HepG2 (cell line): ENCODE results near the gene TSSK3. TPM values are rescaled to one million over a fixed set of nuclear protein-coding genes. Genes with fewer than 3 reads are reported as not detected.

Source experiments
- ARNTL ChIP-seq: sonication (generic); formaldehyde crosslinking; IDR thresholded peaks from 2 replicates; pipeline ENCODE4 v1.4.0; 2020; ENCODE audit warnings: mild to moderate bottlenecking, missing genetic modification reagents
- CREM ChIP-seq, 2 experiments: sonication (generic) in 1 of 2; formaldehyde crosslinking in 1 of 2; IDR thresholded peaks; 2 replicates each; pipeline versions ENCODE4 v1.4.0 to v1.6.1; 2016 to 2020; ENCODE audit warnings: antibody characterized with exemption in 1 of 2, mild to moderate bottlenecking in 1 of 2, missing genetic modification reagents in 1 of 2
- FOXA1 ChIP-seq, 2 experiments: fragments of 450-650 bp in 1 of 2; sonication (generic) in 1 of 2; formaldehyde crosslinking in 1 of 2; IDR thresholded peaks; 2 replicates each; pipeline versions ENCODE4 v1.4.0 to v1.6.1; 2016 to 2020; ENCODE audit warnings: missing genetic modification reagents in 1 of 2
- GATAD1 ChIP-seq: IDR thresholded peaks from 2 replicates; pipeline ENCODE4 v1.6.1; 2016; ENCODE audit warnings: missing genetic modification reagents, missing compliant biosample characterization
- KDM4B ChIP-seq: sonication (generic); formaldehyde crosslinking; IDR thresholded peaks from 2 replicates; pipeline ENCODE4 v1.4.0; 2020; ENCODE audit warnings: missing genetic modification reagents
- SATB2 ChIP-seq: sonication (generic); formaldehyde crosslinking; IDR thresholded peaks from 2 replicates; pipeline ENCODE4 v1.5.0; 2020; ENCODE audit warnings: missing genetic modification reagents
- SMAD3 ChIP-seq: sonication (generic); formaldehyde crosslinking; IDR thresholded peaks from 2 replicates; pipeline ENCODE4 v1.4.0; 2020; ENCODE audit warnings: missing genetic modification reagents
- TAF15 ChIP-seq: fragments of 200-400 bp; formaldehyde crosslinking; IDR thresholded peaks from one replicate; pipeline ENCODE4 v1.6.1; 2018; ENCODE audit warnings: mild to moderate bottlenecking, low read depth, low read length; ENCODE audit not compliant: poor library complexity, severe bottlenecking
- ZNF121 ChIP-seq: sonication (generic); formaldehyde crosslinking; IDR thresholded peaks from 2 replicates; pipeline ENCODE4 v1.5.0; 2020; ENCODE audit warnings: mild to moderate bottlenecking, missing genetic modification reagents
- ZNF614 ChIP-seq: IDR thresholded peaks from 2 replicates; pipeline ENCODE4 v1.6.1; 2018; ENCODE audit warnings: missing biosample characterization, missing genetic modification reagents, inconsistent platforms, borderline replicate concordance
- ZNF674 ChIP-seq: sonication (generic); formaldehyde crosslinking; IDR thresholded peaks from 2 replicates; pipeline ENCODE4 v1.5.0; 2020; ENCODE audit warnings: low read depth, mild to moderate bottlenecking, missing genetic modification reagents
- polyA plus RNA-seq, 8 experiments: library from polyadenylated mRNA; depleted of rRNA in 3 of 8; stranded (reverse) in 7 of 8; unstranded in 1 of 8; fragments of >200 nt; fragmentation: Illumina TruSeq in 4 of 8; extraction: Trizol in 4 of 8; gene quantifications; 2 replicates each; pipeline versions ENCODE4 v1.2.1 to v1.2.3, GENCODE V29; 2011 to 2016; ENCODE audit warnings: low read depth in 4 of 8, missing spikeins in 1 of 8, mixed read lengths in 1 of 8; ENCODE audit not compliant: insufficient read depth in 1 of 8
- total RNA-seq, 5 experiments: library from RNA; depleted of rRNA; stranded (reverse); fragments of >200 nt; fragmentation: Illumina TruSeq; extraction: Trizol; gene quantifications; 2 replicates each; pipeline ENCODE4 v1.2.3, GENCODE V29; 2016; ENCODE audit warnings: low read depth in 1 of 5
- TF ChIP-seq, protein P1 (sequence below): sonication (generic); formaldehyde crosslinking; IDR thresholded peaks from 2 replicates; pipeline ENCODE4 v1.5.0; 2020; ENCODE audit warnings: mild to moderate bottlenecking, missing genetic modification reagents, borderline replicate concordance
- TF ChIP-seq, protein P2 (sequence below): sonication (generic); formaldehyde crosslinking; IDR thresholded peaks from 2 replicates; pipeline ENCODE4 v1.5.1; 2020; ENCODE audit warnings: mild to moderate bottlenecking, missing genetic modification reagents, borderline replicate concordance

The TSSK3 gene
- total and polyA plus RNA-seq, 2 of the 13 experiments (the other 11 are each of a cell fraction or from before 2014, with no cell fraction given) = 1.0 to 1.1 TPM

DNA sequence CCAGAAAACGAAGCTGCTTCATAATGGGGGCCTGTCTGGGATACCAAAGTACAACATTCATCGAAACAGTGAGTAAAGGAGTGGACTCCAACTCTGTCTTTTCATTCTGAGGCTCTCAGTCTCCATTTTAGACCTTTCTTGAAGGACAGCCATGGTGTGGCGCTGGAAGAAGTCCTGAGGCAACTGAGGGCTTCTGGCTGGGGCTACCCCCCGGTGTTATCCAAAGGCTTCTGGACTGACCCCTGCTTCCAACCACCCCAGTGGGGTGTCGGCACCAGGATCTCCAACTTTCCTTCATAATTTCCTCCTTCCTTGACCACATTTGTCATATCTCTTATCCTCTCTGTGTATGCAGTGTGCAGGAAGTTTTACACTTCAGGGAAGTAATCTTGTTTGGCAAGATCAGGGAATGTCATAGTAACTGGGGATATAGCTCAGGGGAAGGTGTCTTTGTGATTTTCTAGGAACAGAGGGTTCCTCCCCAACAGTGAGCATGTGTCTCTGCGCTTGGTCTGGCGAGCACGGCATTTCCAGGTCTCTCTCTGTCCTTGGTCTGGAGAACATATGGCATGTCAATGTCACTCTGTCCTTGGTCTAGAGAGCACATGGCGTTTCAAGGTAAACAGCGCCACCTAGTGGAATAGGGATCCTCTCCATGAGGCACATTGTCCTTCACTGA is 51.3 kb downstream of the TSSK3 start (continued):
- TF ChIP-seq, protein P1, sequence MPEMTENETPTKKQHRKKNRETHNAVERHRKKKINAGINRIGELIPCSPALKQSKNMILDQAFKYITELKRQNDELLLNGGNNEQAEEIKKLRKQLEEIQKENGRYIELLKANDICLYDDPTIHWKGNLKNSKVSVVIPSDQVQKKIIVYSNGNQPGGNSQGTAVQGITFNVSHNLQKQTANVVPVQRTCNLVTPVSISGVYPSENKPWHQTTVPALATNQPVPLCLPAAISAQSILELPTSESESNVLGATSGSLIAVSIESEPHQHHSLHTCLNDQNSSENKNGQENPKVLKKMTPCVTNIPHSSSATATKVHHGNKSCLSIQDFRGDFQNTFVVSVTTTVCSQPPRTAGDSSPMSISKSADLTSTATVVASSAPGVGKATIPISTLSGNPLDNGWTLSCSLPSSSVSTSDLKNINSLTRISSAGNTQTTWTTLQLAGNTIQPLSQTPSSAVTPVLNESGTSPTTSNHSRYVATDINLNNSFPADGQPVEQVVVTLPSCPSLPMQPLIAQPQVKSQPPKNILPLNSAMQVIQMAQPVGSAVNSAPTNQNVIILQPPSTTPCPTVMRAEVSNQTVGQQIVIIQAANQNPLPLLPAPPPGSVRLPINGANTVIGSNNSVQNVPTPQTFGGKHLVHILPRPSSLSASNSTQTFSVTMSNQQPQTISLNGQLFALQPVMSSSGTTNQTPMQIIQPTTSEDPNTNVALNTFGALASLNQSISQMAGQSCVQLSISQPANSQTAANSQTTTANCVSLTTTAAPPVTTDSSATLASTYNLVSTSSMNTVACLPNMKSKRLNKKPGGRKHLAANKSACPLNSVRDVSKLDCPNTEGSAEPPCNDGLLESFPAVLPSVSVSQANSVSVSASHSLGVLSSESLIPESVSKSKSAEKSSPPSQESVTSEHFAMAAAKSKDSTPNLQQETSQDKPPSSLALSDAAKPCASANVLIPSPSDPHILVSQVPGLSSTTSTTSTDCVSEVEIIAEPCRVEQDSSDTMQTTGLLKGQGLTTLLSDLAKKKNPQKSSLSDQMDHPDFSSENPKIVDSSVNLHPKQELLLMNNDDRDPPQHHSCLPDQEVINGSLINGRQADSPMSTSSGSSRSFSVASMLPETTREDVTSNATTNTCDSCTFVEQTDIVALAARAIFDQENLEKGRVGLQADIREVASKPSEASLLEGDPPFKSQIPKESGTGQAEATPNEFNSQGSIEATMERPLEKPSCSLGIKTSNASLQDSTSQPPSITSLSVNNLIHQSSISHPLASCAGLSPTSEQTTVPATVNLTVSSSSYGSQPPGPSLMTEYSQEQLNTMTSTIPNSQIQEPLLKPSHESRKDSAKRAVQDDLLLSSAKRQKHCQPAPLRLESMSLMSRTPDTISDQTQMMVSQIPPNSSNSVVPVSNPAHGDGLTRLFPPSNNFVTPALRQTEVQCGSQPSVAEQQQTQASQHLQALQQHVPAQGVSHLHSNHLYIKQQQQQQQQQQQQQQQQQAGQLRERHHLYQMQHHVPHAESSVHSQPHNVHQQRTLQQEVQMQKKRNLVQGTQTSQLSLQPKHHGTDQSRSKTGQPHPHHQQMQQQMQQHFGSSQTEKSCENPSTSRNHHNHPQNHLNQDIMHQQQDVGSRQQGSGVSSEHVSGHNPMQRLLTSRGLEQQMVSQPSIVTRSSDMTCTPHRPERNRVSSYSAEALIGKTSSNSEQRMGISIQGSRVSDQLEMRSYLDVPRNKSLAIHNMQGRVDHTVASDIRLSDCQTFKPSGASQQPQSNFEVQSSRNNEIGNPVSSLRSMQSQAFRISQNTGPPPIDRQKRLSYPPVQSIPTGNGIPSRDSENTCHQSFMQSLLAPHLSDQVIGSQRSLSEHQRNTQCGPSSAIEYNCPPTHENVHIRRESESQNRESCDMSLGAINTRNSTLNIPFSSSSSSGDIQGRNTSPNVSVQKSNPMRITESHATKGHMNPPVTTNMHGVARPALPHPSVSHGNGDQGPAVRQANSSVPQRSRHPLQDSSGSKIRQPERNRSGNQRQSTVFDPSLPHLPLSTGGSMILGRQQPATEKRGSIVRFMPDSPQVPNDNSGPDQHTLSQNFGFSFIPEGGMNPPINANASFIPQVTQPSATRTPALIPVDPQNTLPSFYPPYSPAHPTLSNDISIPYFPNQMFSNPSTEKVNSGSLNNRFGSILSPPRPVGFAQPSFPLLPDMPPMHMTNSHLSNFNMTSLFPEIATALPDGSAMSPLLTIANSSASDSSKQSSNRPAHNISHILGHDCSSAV (CRISPR knock-in tag) = no peak
- TF ChIP-seq SATB2 (CRISPR knock-in tag) = no peak
- 0 out of 2 replicates have a peak, but pooled peaks have one; percentile 44 for TF ChIP-seq KDM4B (CRISPR knock-in tag)
- no peak for TF ChIP-seq ZNF121
- TF ChIP-seq SMAD3 (CRISPR knock-in tag) = 0 out of 2 replicates have a peak, but pooled peaks have one; percentile 57
- no peak for TF ChIP-seq ZNF674
- TF ChIP-seq, protein P2, sequence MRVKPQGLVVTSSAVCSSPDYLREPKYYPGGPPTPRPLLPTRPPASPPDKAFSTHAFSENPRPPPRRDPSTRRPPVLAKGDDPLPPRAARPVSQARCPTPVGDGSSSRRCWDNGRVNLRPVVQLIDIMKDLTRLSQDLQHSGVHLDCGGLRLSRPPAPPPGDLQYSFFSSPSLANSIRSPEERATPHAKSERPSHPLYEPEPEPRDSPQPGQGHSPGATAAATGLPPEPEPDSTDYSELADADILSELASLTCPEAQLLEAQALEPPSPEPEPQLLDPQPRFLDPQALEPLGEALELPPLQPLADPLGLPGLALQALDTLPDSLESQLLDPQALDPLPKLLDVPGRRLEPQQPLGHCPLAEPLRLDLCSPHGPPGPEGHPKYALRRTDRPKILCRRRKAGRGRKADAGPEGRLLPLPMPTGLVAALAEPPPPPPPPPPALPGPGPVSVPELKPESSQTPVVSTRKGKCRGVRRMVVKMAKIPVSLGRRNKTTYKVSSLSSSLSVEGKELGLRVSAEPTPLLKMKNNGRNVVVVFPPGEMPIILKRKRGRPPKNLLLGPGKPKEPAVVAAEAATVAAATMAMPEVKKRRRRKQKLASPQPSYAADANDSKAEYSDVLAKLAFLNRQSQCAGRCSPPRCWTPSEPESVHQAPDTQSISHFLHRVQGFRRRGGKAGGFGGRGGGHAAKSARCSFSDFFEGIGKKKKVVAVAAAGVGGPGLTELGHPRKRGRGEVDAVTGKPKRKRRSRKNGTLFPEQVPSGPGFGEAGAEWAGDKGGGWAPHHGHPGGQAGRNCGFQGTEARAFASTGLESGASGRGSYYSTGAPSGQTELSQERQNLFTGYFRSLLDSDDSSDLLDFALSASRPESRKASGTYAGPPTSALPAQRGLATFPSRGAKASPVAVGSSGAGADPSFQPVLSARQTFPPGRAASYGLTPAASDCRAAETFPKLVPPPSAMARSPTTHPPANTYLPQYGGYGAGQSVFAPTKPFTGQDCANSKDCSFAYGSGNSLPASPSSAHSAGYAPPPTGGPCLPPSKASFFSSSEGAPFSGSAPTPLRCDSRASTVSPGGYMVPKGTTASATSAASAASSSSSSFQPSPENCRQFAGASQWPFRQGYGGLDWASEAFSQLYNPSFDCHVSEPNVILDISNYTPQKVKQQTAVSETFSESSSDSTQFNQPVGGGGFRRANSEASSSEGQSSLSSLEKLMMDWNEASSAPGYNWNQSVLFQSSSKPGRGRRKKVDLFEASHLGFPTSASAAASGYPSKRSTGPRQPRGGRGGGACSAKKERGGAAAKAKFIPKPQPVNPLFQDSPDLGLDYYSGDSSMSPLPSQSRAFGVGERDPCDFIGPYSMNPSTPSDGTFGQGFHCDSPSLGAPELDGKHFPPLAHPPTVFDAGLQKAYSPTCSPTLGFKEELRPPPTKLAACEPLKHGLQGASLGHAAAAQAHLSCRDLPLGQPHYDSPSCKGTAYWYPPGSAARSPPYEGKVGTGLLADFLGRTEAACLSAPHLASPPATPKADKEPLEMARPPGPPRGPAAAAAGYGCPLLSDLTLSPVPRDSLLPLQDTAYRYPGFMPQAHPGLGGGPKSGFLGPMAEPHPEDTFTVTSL (CRISPR knock-in tag) = no peak
- no peak for TF ChIP-seq FOXA1 (IDR thresholded peaks at IDR 0.05)
- TF ChIP-seq FOXA1 (CRISPR knock-in tag; IDR thresholded peaks at IDR 0.05) = no peak
- no peak for TF ChIP-seq ARNTL (CRISPR knock-in tag)
- peak; percentile 57; the same call in 1 of the 2 replicates for TF ChIP-seq GATAD1 (CRISPR knock-in tag)
- TF ChIP-seq CREM (IDR thresholded peaks at IDR 0.05) = no peak
- TF ChIP-seq CREM (CRISPR knock-in tag; IDR thresholded peaks at IDR 0.05) = no peak
- no peak for TF ChIP-seq TAF15
- no peak for TF ChIP-seq ZNF614 (CRISPR knock-in tag)
